Measurements from ENCODE around the gene HACL1. TPM values are rescaled to one million over a fixed set of nuclear protein-coding genes. Genes with fewer than 3 reads are reported as not detected.
"Not testable (repeated sequence)": the region's sequence is repeated elsewhere in the genome, so short reads cannot be mapped to it uniquely, and the experiment has no call there.

Gene HACL1
- polyA plus RNA-seq, 12 donors = 6.6 to 13.7 (median 8.5) TPM; not detected in 2

GRCh38 chr3:15585111-15585845, 16.1 kb downstream of the HACL1 start:
- no peak for DNase-seq

- DNase-seq = no peak
Measured at GRCh38 chr3:15581471-15582394, 19.6 kb downstream of the HACL1 start.

- DNase-seq = peak; percentile 24
Measured at GRCh38 chr3:15579051-15579450, 22.3 kb downstream of the HACL1 start.

GRCh38 chr3:15578289-15578867, 23.0 kb downstream of the HACL1 start:
- peak; percentile 33 for DNase-seq

GRCh38 chr3:15576475-15576874, 24.9 kb downstream of the HACL1 start:
- no peak for DNase-seq

- DNase-seq = no peak
Measured at GRCh38 chr3:15575446-15575845, 25.9 kb downstream of the HACL1 start.

- DNase-seq = no peak
Measured at GRCh38 chr3:15572138-15572537, 29.2 kb downstream of the HACL1 start.

GRCh38 chr3:15563190-15563589, 38.2 kb downstream of the HACL1 start:
- DNase-seq = no peak

GRCh38 chr3:15562560-15562959, 38.8 kb downstream of the HACL1 start:
- DNase-seq = no peak

- DNase-seq = no peak
Measured at GRCh38 chr3:15558581-15558980, 42.8 kb downstream of the HACL1 start.

GRCh38 chr3:15557511-15557946, 43.8 kb downstream of the HACL1 start:
- peak; percentile 62 for DNase-seq

- peak; percentile 11 for DNase-seq
Measured at GRCh38 chr3:15556512-15556911, 44.9 kb downstream of the HACL1 start.

- no peak for DNase-seq
Measured at GRCh38 chr3:15553749-15554148, 47.6 kb downstream of the HACL1 start.

GRCh38 chr3:15551902-15552301, 49.5 kb downstream of the HACL1 start:
- DNase-seq = no peak

GRCh38 chr3:15549846-15550245, 51.5 kb downstream of the HACL1 start:
- DNase-seq = no peak

- DNase-seq = no peak
Measured at GRCh38 chr3:15542614-15543013, 58.8 kb downstream of the HACL1 start.

- DNase-seq = no peak
Measured at GRCh38 chr3:15541371-15541770, 60.0 kb downstream of the HACL1 start.

- no peak for DNase-seq
Measured at GRCh38 chr3:15539066-15539465, 62.3 kb downstream of the HACL1 start.

GRCh38 chr3:15538345-15538744, 63.0 kb downstream of the HACL1 start:
- DNase-seq = no peak

GRCh38 chr3:15536856-15537255, 64.5 kb downstream of the HACL1 start:
- no peak for DNase-seq

- DNase-seq = no peak
Measured at GRCh38 chr3:15535732-15536131, 65.6 kb downstream of the HACL1 start.

- DNase-seq = not testable (repeated sequence)
Measured at GRCh38 chr3:15532614-15533013, 68.8 kb downstream of the HACL1 start.

- DNase-seq = no peak
Measured at GRCh38 chr3:15531346-15531745, 70.0 kb downstream of the HACL1 start.

Measured in muscle of arm (tissue), 12 donors.